ENCODE results near the gene NMT1.

The NMT1 gene

GRCh38 chr17:45021607-45022287 lies 39.4 kb upstream of the NMT1 start:
- Histone ChIP-seq H3K4me1 (ENCODE audit: insufficient read depth, poor library complexity, severe bottlenecking) (peaks cover 6% of the 10 kb centered on the region), H3K4me3 (ENCODE audit: severe bottlenecking) (no peak overlapping the region), H3K36me3 (ENCODE audit: low read depth) (peaks cover 14% of the 10 kb centered on the region), H3K27me3 (ENCODE audit: insufficient read depth, poor library complexity, severe bottlenecking) (no peaks in the 10 kb centered on the region), H3K9me3 (ENCODE audit: severe bottlenecking) (no peaks in the 10 kb centered on the region), H3K27ac (ENCODE audit: poor library complexity, severe bottlenecking) (no peak overlapping the region)
- no peak for DNase-seq (ENCODE audit: low spot score)
- ATAC-seq (ENCODE audit: low read depth), result peak; percentile 66
- TF ChIP-seq CTCF (IDR thresholded peaks at IDR 0.05; ENCODE audit: poor library complexity, severe bottlenecking), result peak; percentile 97

GRCh38 chr17:45022288-45022648 lies 38.8 kb upstream of the NMT1 start:
- H3K4me3 ChIP-seq (ENCODE audit: severe bottlenecking), result no peak overlapping the region
- H3K9me3 ChIP-seq (ENCODE audit: severe bottlenecking), result no peaks in the 10 kb centered on the region
- peaks cover 6% of the 10 kb centered on the region for H3K4me1 ChIP-seq (ENCODE audit: insufficient read depth, poor library complexity, severe bottlenecking)
- H3K27me3 ChIP-seq (ENCODE audit: insufficient read depth, poor library complexity, severe bottlenecking), result no peaks in the 10 kb centered on the region
- peaks cover 20% of the 10 kb centered on the region for H3K36me3 ChIP-seq (ENCODE audit: low read depth)
- H3K27ac ChIP-seq (ENCODE audit: poor library complexity, severe bottlenecking), result no peak overlapping the region
- DNase-seq (ENCODE audit: low spot score) (no peak), ATAC-seq (ENCODE audit: low read depth) (peak; percentile 4; the same call in 2 of the 3 replicates)
- peak; percentile 80 for TF ChIP-seq CTCF (IDR thresholded peaks at IDR 0.05; ENCODE audit: poor library complexity, severe bottlenecking)

GRCh38 chr17:45022655-45023339 lies 38.3 kb upstream of the NMT1 start:
- TF ChIP-seq CTCF (IDR thresholded peaks at IDR 0.05; ENCODE audit: poor library complexity, severe bottlenecking), result no peak
- peaks cover 6% of the 10 kb centered on the region for H3K4me1 ChIP-seq (ENCODE audit: insufficient read depth, poor library complexity, severe bottlenecking)
- H3K27ac ChIP-seq (ENCODE audit: poor library complexity, severe bottlenecking), result no peak overlapping the region
- DNase-seq (ENCODE audit: low spot score) (no peak), ATAC-seq (ENCODE audit: low read depth) (no peak)
- no peaks in the 10 kb centered on the region for H3K9me3 ChIP-seq (ENCODE audit: severe bottlenecking)
- peaks cover 23% of the 10 kb centered on the region for H3K36me3 ChIP-seq (ENCODE audit: low read depth)
- H3K27me3 ChIP-seq (ENCODE audit: insufficient read depth, poor library complexity, severe bottlenecking), result no peaks in the 10 kb centered on the region
- no peak overlapping the region for H3K4me3 ChIP-seq (ENCODE audit: severe bottlenecking)

DNA sequence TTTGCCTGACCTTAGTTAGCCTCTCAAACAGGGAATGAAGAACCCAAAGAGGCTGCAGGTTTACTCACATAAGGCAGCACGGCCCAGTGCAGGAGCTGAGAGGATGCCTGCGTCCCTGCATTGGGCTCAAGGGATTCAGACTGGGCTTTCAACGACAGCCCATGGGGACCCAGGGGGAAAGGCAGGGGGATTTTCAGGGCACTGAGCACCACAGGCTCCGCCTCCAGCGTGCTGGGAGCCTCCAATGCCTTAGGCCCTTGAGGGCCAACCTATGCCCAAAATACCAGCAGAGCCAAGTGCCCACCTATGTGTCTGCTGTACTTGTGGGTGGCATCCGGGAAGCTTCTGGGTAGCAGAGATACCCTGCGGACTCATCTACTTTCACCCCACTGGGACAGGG lies 32.0 kb upstream of the NMT1 start:
- no peak overlapping the region for H3K4me3 ChIP-seq (ENCODE audit: severe bottlenecking)
- TF ChIP-seq CTCF (IDR thresholded peaks at IDR 0.05; ENCODE audit: poor library complexity, severe bottlenecking), result no peak
- H3K36me3 ChIP-seq (ENCODE audit: low read depth), result peaks cover 75% of the 10 kb centered on the region

More for the DNA sequence above, 32.0 kb upstream of the NMT1 start:
- no peaks in the 10 kb centered on the region for H3K9me3 ChIP-seq (ENCODE audit: severe bottlenecking)
- H3K27me3 ChIP-seq (ENCODE audit: insufficient read depth, poor library complexity, severe bottlenecking), result no peaks in the 10 kb centered on the region
- no peaks in the 10 kb centered on the region for H3K4me1 ChIP-seq (ENCODE audit: insufficient read depth, poor library complexity, severe bottlenecking)
- DNase-seq (ENCODE audit: low spot score) (no peak), ATAC-seq (ENCODE audit: low read depth) (no peak)
- no peak overlapping the region for H3K27ac ChIP-seq (ENCODE audit: poor library complexity, severe bottlenecking)
